Calu3 (cell line): ENCODE measurements around the gene PODN. TPM values are rescaled to one million over a fixed set of nuclear protein-coding genes. Genes with fewer than 3 reads are reported as not detected.

Experiments
- BruUV-seq: library from RNA; stranded (reverse); fragments of 400-500 nt; replicated peaks from 2 replicates; lab custom pipeline; 2021; lab: Mats Ljungman, UMichigan
- CTCF ChIA-PET: fragments of 300-600 bp; sonication (Branson Sonifier 250); formaldehyde crosslinking; loops from one replicate; lab custom pipeline; 2022; ENCODE audit warnings: antibody characterized with exemption; lab: Charles Lee
- DNase-seq: peaks from one replicate; pipeline ENCODE4 v3.0.0; 2022
- H3K27ac Mint-ChIP-seq: one replicate; pipeline ENCODE4 v1.8.0; 2022; ENCODE audit warnings: mixed read lengths; ENCODE audit not compliant: unreplicated experiment
- H3K27me3 Mint-ChIP-seq: one replicate; pipeline ENCODE4 v1.8.0; 2022; ENCODE audit warnings: mixed read lengths; ENCODE audit not compliant: unreplicated experiment
- H3K36me3 Mint-ChIP-seq: one replicate; pipeline ENCODE4 v1.8.0; 2022; ENCODE audit warnings: mild to moderate bottlenecking, moderate library complexity, mixed read lengths; ENCODE audit not compliant: insufficient read depth, unreplicated experiment
- H3K4me1 Mint-ChIP-seq: one replicate; pipeline ENCODE4 v1.8.0; 2022; ENCODE audit warnings: mild to moderate bottlenecking, low read depth, mixed read lengths; ENCODE audit not compliant: unreplicated experiment
- H3K4me3 Mint-ChIP-seq: one replicate; pipeline ENCODE4 v1.8.0; 2022; ENCODE audit warnings: mild to moderate bottlenecking, low read depth, moderate library complexity, mixed read lengths; ENCODE audit not compliant: unreplicated experiment
- H3K9me3 Mint-ChIP-seq: one replicate; pipeline ENCODE4 v1.8.0; 2022; ENCODE audit warnings: low read depth, mixed read lengths; ENCODE audit not compliant: unreplicated experiment
- CTCF ChIP-seq: fragments of 200-600 bp; IDR thresholded peaks from one replicate; pipeline ENCODE4 v1.8.0; 2022; ENCODE audit warnings: antibody characterized with exemption; ENCODE audit not compliant: unreplicated experiment
- intact Hi-C: fragments of 100-400 bp; cut with micrococcal nuclease; formaldehyde crosslinking; loops from one replicate; pipeline ENCODE4 v1.10.0; 2022; ENCODE audit not compliant: unreplicated experiment
- total RNA-seq: library from RNA; stranded (reverse); gene quantifications from 2 replicates; pipeline ENCODE4 v1.2.3, GENCODE V29; 2022

The PODN gene
- total RNA-seq, 1 experiment from 2014 or later = not detected

- intact Hi-C loops = no loop called here
Measured at GRCh38 chr1:53134042-53134485, 72.1 kb downstream of the PODN start.

More at GRCh38 chr1:53134042-53134485, 72.1 kb downstream of the PODN start:
- CTCF ChIA-PET = no interaction called here
- TF ChIP-seq CTCF = no peak
- no TSS peak for BruUV-seq
- Mint-ChIP-seq H3K27ac (no peak overlapping the region), H3K4me1 (no peaks in the 10 kb centered on the region), H3K9me3 (peaks cover 8% of the 10 kb centered on the region), H3K36me3 (no peaks in the 10 kb centered on the region), H3K4me3 (no peak overlapping the region), H3K27me3 (peaks cover 16% of the 10 kb centered on the region)
- no peak for DNase-seq

Other genes with a start within 250 kb of the PODN start
- not detected in 2 replicates for gene ZYG11A, start 219.5 kb upstream of the PODN start, total RNA-seq
- gene ECHDC2, start 140.5 kb upstream of the PODN start, total RNA-seq = 113 and 114 TPM in 2 replicates
- gene SCP2, start 134.9 kb upstream of the PODN start, total RNA-seq = 91.1 and 99.3 TPM in 2 replicates
- not detected in 2 replicates for gene SLC1A7, start 80.4 kb downstream of the PODN start, total RNA-seq
- gene CPT2, start 134.6 kb downstream of the PODN start, total RNA-seq = 18.5 and 23.5 TPM in 2 replicates
- gene CZIB, start 158.4 kb downstream of the PODN start, total RNA-seq = 31.3 and 34.1 TPM in 2 replicates
- 61.9 and 70.2 TPM in 2 replicates for gene MAGOH, start 176.3 kb downstream of the PODN start, total RNA-seq